Calu3 (cell line): ENCODE results near the gene ATP10B. TPM values are rescaled to one million over a fixed set of nuclear protein-coding genes. Genes with fewer than 3 reads are reported as not detected.
"Not testable (repeated sequence)": the region's sequence is repeated elsewhere in the genome, so short reads cannot be mapped to it uniquely, and the experiment has no call there.

Experiments
- Bru-seq: library from RNA; stranded (reverse); fragments of 400-500 nt; gene quantifications from one replicate; lab custom pipeline; 2021; lab: Mats Ljungman, UMichigan
- BruChase-seq, 2 experiments: library from RNA; stranded (reverse); fragments of 400-500 nt; gene quantifications; one replicate each; lab custom pipeline; 2021; lab: Mats Ljungman, UMichigan
- BruUV-seq: library from RNA; stranded (reverse); fragments of 400-500 nt; replicated peaks from 2 replicates; lab custom pipeline; 2021; lab: Mats Ljungman, UMichigan
- CTCF ChIA-PET: fragments of 300-600 bp; sonication (Branson Sonifier 250); formaldehyde crosslinking; loops from one replicate; lab custom pipeline; 2022; ENCODE audit warnings: antibody characterized with exemption; lab: Charles Lee
- DNase-seq: peaks from one replicate; pipeline ENCODE4 v3.0.0; 2022
- H3K27ac Mint-ChIP-seq: one replicate; pipeline ENCODE4 v1.8.0; 2022; ENCODE audit warnings: mixed read lengths; ENCODE audit not compliant: unreplicated experiment
- H3K27me3 Mint-ChIP-seq: one replicate; pipeline ENCODE4 v1.8.0; 2022; ENCODE audit warnings: mixed read lengths; ENCODE audit not compliant: unreplicated experiment
- H3K36me3 Mint-ChIP-seq: one replicate; pipeline ENCODE4 v1.8.0; 2022; ENCODE audit warnings: mild to moderate bottlenecking, moderate library complexity, mixed read lengths; ENCODE audit not compliant: insufficient read depth, unreplicated experiment
- H3K4me1 Mint-ChIP-seq: one replicate; pipeline ENCODE4 v1.8.0; 2022; ENCODE audit warnings: mild to moderate bottlenecking, low read depth, mixed read lengths; ENCODE audit not compliant: unreplicated experiment
- H3K4me3 Mint-ChIP-seq: one replicate; pipeline ENCODE4 v1.8.0; 2022; ENCODE audit warnings: mild to moderate bottlenecking, low read depth, moderate library complexity, mixed read lengths; ENCODE audit not compliant: unreplicated experiment
- H3K9me3 Mint-ChIP-seq: one replicate; pipeline ENCODE4 v1.8.0; 2022; ENCODE audit warnings: low read depth, mixed read lengths; ENCODE audit not compliant: unreplicated experiment
- CTCF ChIP-seq: fragments of 200-600 bp; IDR thresholded peaks from one replicate; pipeline ENCODE4 v1.8.0; 2022; ENCODE audit warnings: antibody characterized with exemption; ENCODE audit not compliant: unreplicated experiment
- intact Hi-C: fragments of 100-400 bp; cut with micrococcal nuclease; formaldehyde crosslinking; loops from one replicate; pipeline ENCODE4 v1.10.0; 2022; ENCODE audit not compliant: unreplicated experiment
- long read RNA-seq: library from polyadenylated mRNA; stranded (forward); transcript quantifications from one replicate; pipeline ENCODE4 v2.0.0, GENCODE V29; 2022
- total RNA-seq: library from RNA; stranded (reverse); gene quantifications from 2 replicates; pipeline ENCODE4 v1.2.3, GENCODE V29; 2022

Gene ATP10B
- total RNA-seq (1.4 and 3.7 TPM in 2 replicates), Bru-seq, nascent RNA (percentile 32 among the genes with signal in this experiment), BruChase-seq, experiment 1, labeled RNA remaining after a 6-hour chase (percentile 25 among the genes with signal in this experiment), BruChase-seq, experiment 2, labeled RNA remaining after a 2-hour chase (percentile 19 among the genes with signal in this experiment)
- long read RNA-seq, partial matches to known transcripts = 0 of 3 reads
- long read RNA-seq, other reads (novel, unspliced or antisense) = 3 of 3 reads

GRCh38 chr5:160852049-160852448 lies at the start of gene ATP10B:
Gene ATP10B (minus strand): TSS chr5:160852211. CDS start chr5:160688074, 164,137 bp downstream.
- H3K9me3 Mint-ChIP-seq = peaks cover 2% of the 10 kb centered on the region

GRCh38 chr5:160901656-160902055 lies 49.6 kb upstream of the ATP10B start:
- BruUV-seq = no TSS peak
- no peak overlapping the region for H3K27ac Mint-ChIP-seq
- CTCF ChIA-PET = no interaction called here
- H3K27me3 Mint-ChIP-seq = no peaks in the 10 kb centered on the region
- H3K4me3 Mint-ChIP-seq = no peak overlapping the region
- no peak for TF ChIP-seq CTCF
- no peaks in the 10 kb centered on the region for H3K36me3 Mint-ChIP-seq
- H3K4me1 Mint-ChIP-seq = no peaks in the 10 kb centered on the region
- intact Hi-C loops = loop anchor here (5.0 kb wide), 1 partner anchor 99 kb away; no protein-coding TSS in a partner anchor
- DNase-seq = no peak
- no peaks in the 10 kb centered on the region for H3K9me3 Mint-ChIP-seq

More at GRCh38 chr5:160852049-160852448, at the start of gene ATP10B:
- Mint-ChIP-seq H3K27me3 (no peaks in the 10 kb centered on the region), H3K4me3 (no peak within 1 kb of the TSS), H3K36me3 (no peaks in the 10 kb centered on the region), H3K27ac (no peak within 1 kb of the TSS), H3K4me1 (no peaks in the 10 kb centered on the region)
- no peak for DNase-seq
- no peak for TF ChIP-seq CTCF
- CTCF ChIA-PET = no interaction called here
- intact Hi-C loops = no loop called here
- no TSS peak for BruUV-seq

- BruUV-seq = no TSS peak
- Mint-ChIP-seq H3K36me3 (no peaks in the 10 kb centered on the region), H3K27ac (no peak overlapping the region), H3K9me3 (peaks cover 5% of the 10 kb centered on the region), H3K4me1 (no peaks in the 10 kb centered on the region), H3K27me3 (no peaks in the 10 kb centered on the region), H3K4me3 (no peak overlapping the region)
- CTCF ChIA-PET = no interaction called here
- intact Hi-C loops = loop anchor here (5.0 kb wide), 1 partner anchor 97 kb away; no protein-coding TSS in a partner anchor
- no peak for DNase-seq
- no peak for TF ChIP-seq CTCF
These were observed 47.7 kb upstream of the ATP10B start for GRCh38 chr5:160899735-160900134.

GRCh38 chr5:160893180-160893964 lies 41.4 kb upstream of the ATP10B start:
- H3K36me3 Mint-ChIP-seq = not testable (repeated sequence)

More at GRCh38 chr5:160893180-160893964, 41.4 kb upstream of the ATP10B start:
- intact Hi-C loops, CTCF ChIA-PET, H3K27ac Mint-ChIP-seq, H3K4me1 Mint-ChIP-seq, BruUV-seq, H3K27me3 Mint-ChIP-seq, H3K4me3 Mint-ChIP-seq, H3K9me3 Mint-ChIP-seq: not testable (repeated sequence)
- peak; percentile 17 for DNase-seq
